IMR-90 (cell line): Measurements from ENCODE around the gene AKT2. TPM values are rescaled to one million over a fixed set of nuclear protein-coding genes. Genes with fewer than 3 reads are reported as not detected.

Experiments
- ATAC-seq: fragments of 200-7000 bp; cut with Tn5 transposase; 2 replicates; pipeline ENCODE4 v1.9.1; 2020; ENCODE audit warnings: low read depth, mild to moderate bottlenecking, moderate library complexity
- BruUV-seq: library from RNA; stranded (reverse); fragments of 400-500 nt; replicated peaks from 2 replicates; lab custom pipeline; 2021; lab: Mats Ljungman, UMichigan
- CTCF ChIA-PET: fragments of 300-600 bp; formaldehyde crosslinking; extraction: SDS; loops from one replicate; lab custom pipeline; 2021; ENCODE audit warnings: antibody characterized with exemption; lab: Yijun Ruan, JAX
- POLR2A ChIA-PET: fragments of 300-600 bp; sonication (Branson Sonifier 250); formaldehyde crosslinking; loops from one replicate; lab custom pipeline; 2022; ENCODE audit warnings: antibody characterized with exemption; ENCODE audit not compliant: unreplicated experiment; lab: Charles Lee
- DNase-seq: peaks from one replicate; pipeline ENCODE4 v3.0.0; 2013
- H2AFZ ChIP-seq: replicated peaks from 2 replicates; pipeline ENCODE3; 2013; ENCODE audit warnings: low read length, mild to moderate bottlenecking; ENCODE audit not compliant: poor library complexity
- H2AK5ac ChIP-seq: 2 replicates; pipeline ENCODE4 v1.6.1; 2013; ENCODE audit warnings: low read depth, low read length, inconsistent platforms
- H2AK9ac ChIP-seq: replicated peaks from 2 replicates; pipeline ENCODE3; 2013; ENCODE audit warnings: mild to moderate bottlenecking, low read depth, low read length, moderate library complexity; ENCODE audit not compliant: poor library complexity
- H2BK120ac ChIP-seq: 2 replicates; pipeline ENCODE4 v1.6.1; 2013; ENCODE audit warnings: low read depth, low read length, inconsistent platforms
- H2BK15ac ChIP-seq: 3 replicates; pipeline ENCODE4 v1.6.1; 2013; ENCODE audit warnings: low read depth, low read length, inconsistent platforms
- H2BK20ac ChIP-seq: 2 replicates; pipeline ENCODE4 v1.6.1; 2013; ENCODE audit warnings: low read depth, mild to moderate bottlenecking, inconsistent platforms, low read length, moderate library complexity
- H2BK5ac ChIP-seq: 2 replicates; pipeline ENCODE4 v1.6.1; 2013; ENCODE audit warnings: mild to moderate bottlenecking, low read depth, low read length, inconsistent platforms; ENCODE audit not compliant: poor library complexity, severe bottlenecking
- H3K14ac ChIP-seq: replicated peaks from 2 replicates; pipeline ENCODE4 v1.6.1; 2013; ENCODE audit warnings: low read depth, low read length, inconsistent platforms
- H3K18ac ChIP-seq: 2 replicates; pipeline ENCODE4 v1.6.1; 2013; ENCODE audit warnings: low read depth, low read length, control low read depth
- H3K23ac ChIP-seq: 2 replicates; pipeline ENCODE4 v1.6.1; 2013; ENCODE audit warnings: low read depth, low read length, inconsistent platforms
- H3K27ac ChIP-seq: 2 replicates; pipeline ENCODE4 v1.5.1; 2013; ENCODE audit warnings: mild to moderate bottlenecking, control low read depth, low read length; ENCODE audit not compliant: insufficient read depth
- H3K27me3 ChIP-seq: 2 replicates; pipeline ENCODE4 v1.6.1; 2013; ENCODE audit warnings: low read length; ENCODE audit not compliant: control insufficient read depth, insufficient read depth
- H3K36me3 ChIP-seq: 2 replicates; pipeline ENCODE4 v1.6.1; 2013; ENCODE audit warnings: low read length, mixed read lengths; ENCODE audit not compliant: control insufficient read depth, insufficient read depth
- H3K4ac ChIP-seq: 2 replicates; pipeline ENCODE4 v1.6.1; 2013; ENCODE audit warnings: low read depth, low read length, inconsistent platforms
- H3K4me1 ChIP-seq: 2 replicates; pipeline ENCODE4 v1.6.1; 2013; ENCODE audit warnings: low read length, mixed read lengths; ENCODE audit not compliant: control insufficient read depth, insufficient read depth
- H3K4me2 ChIP-seq: 2 replicates; pipeline ENCODE4 v1.6.1; 2013; ENCODE audit warnings: low read depth, mild to moderate bottlenecking, control low read depth, low read length, moderate library complexity
- H3K4me3 ChIP-seq: 2 replicates; pipeline ENCODE4 v1.5.1; 2013; ENCODE audit warnings: low read depth, mild to moderate bottlenecking, control low read depth, low read length, moderate library complexity; ENCODE audit not compliant: insufficient read depth
- H3K56ac ChIP-seq: 2 replicates; pipeline ENCODE4 v1.6.1; 2013; ENCODE audit warnings: low read length, inconsistent platforms; ENCODE audit not compliant: insufficient read depth; ENCODE audit errors: extremely low read depth
- H3K79me1 ChIP-seq, 2 experiments: 2 replicates each; pipeline ENCODE4 v1.6.1; 2013; ENCODE audit warnings: low read length in 2 of 2, inconsistent platforms in 1 of 2, low read depth in 1 of 2
- H3K9ac ChIP-seq: 2 replicates; pipeline ENCODE4 v1.6.1; 2013; ENCODE audit warnings: low read depth, low read length, control low read depth
- H3K9me1 ChIP-seq: 2 replicates; pipeline ENCODE4 v1.6.1; 2013; ENCODE audit warnings: low read length, inconsistent platforms; ENCODE audit not compliant: insufficient read depth
- H3K9me3 ChIP-seq: 2 replicates; pipeline ENCODE4 v1.6.1; 2013; ENCODE audit warnings: low read length; ENCODE audit not compliant: control insufficient read depth, insufficient read depth
- H4K20me1 ChIP-seq: 2 replicates; pipeline ENCODE4 v1.6.1; 2013; ENCODE audit warnings: low read length, inconsistent platforms; ENCODE audit not compliant: insufficient read depth
- H4K5ac ChIP-seq: 2 replicates; pipeline ENCODE4 v1.6.1; 2013; ENCODE audit warnings: mild to moderate bottlenecking, low read depth, low read length, control low read depth
- H4K8ac ChIP-seq, 2 experiments: 2 replicates each; pipeline ENCODE4 v1.6.1; 2013; ENCODE audit warnings: low read depth in 2 of 2, low read length in 2 of 2, control low read depth in 1 of 2, inconsistent platforms in 1 of 2
- H4K91ac ChIP-seq: 2 replicates; pipeline ENCODE4 v1.6.1; 2013; ENCODE audit warnings: low read depth, low read length, inconsistent platforms; ENCODE audit not compliant: insufficient read depth
- BHLHE40 ChIP-seq: fragments of 150-350 bp; IDR thresholded peaks from 2 replicates; pipeline ENCODE4 v1.6.1; 2016; ENCODE audit warnings: mild to moderate bottlenecking, low read depth, low read length
- CEBPB ChIP-seq: IDR thresholded peaks from 2 replicates; pipeline ENCODE4 v1.6.1; 2012; ENCODE audit warnings: low read depth, low read length, improper control_type of control experiment
- CHD1 ChIP-seq: IDR thresholded peaks from 2 replicates; pipeline ENCODE4 v1.6.1; 2012; ENCODE audit warnings: low read depth, low read length, improper control_type of control experiment
- CTCF ChIP-seq: conservative IDR thresholded peaks from 2 replicates; pipeline ENCODE4 v1.5.1; 2012; ENCODE audit warnings: mild to moderate bottlenecking, low read depth, low read length, improper control_type of control experiment
- FOS ChIP-seq: fragments of 150-350 bp; IDR thresholded peaks from 2 replicates; pipeline ENCODE4 v1.6.1; 2016; ENCODE audit warnings: low read depth, low read length
- MAFK ChIP-seq: IDR thresholded peaks from 2 replicates; pipeline ENCODE4 v1.6.1; 2012; ENCODE audit warnings: low read depth, low read length, improper control_type of control experiment
- MAZ ChIP-seq: IDR thresholded peaks from 2 replicates; pipeline ENCODE4 v1.6.1; 2012; ENCODE audit warnings: low read depth, mild to moderate bottlenecking, low read length, improper control_type of control experiment, moderate library complexity, borderline replicate concordance
- MXI1 ChIP-seq: IDR thresholded peaks from 2 replicates; pipeline ENCODE4 v1.6.1; 2012; ENCODE audit warnings: low read depth, mild to moderate bottlenecking, low read length, moderate library complexity, borderline replicate concordance
- NFE2L2 ChIP-seq: fragments of 150-350 bp; IDR thresholded peaks from 2 replicates; pipeline ENCODE4 v1.6.1; 2016; ENCODE audit warnings: low read depth, mild to moderate bottlenecking, low read length
- POLR2A ChIP-seq: IDR thresholded peaks from 2 replicates; pipeline ENCODE4 v1.6.1; 2012; ENCODE audit warnings: mild to moderate bottlenecking, low read depth, low read length
- RAD21 ChIP-seq: IDR thresholded peaks from 2 replicates; pipeline ENCODE4 v1.6.1; 2012; ENCODE audit warnings: low read length, improper control_type of control experiment
- RCOR1 ChIP-seq: IDR thresholded peaks from 2 replicates; pipeline ENCODE4 v1.6.1; 2012; ENCODE audit warnings: mild to moderate bottlenecking, low read length, improper control_type of control experiment; ENCODE audit not compliant: insufficient replicate concordance
- RFX5 ChIP-seq: IDR thresholded peaks from 2 replicates; pipeline ENCODE4 v1.8.0; 2012; ENCODE audit warnings: low read depth, mild to moderate bottlenecking, low read length, moderate library complexity
- SMC3 ChIP-seq: fragments of 150-350 bp; IDR thresholded peaks from 2 replicates; pipeline ENCODE4 v1.6.1; 2016; ENCODE audit warnings: low read depth, mild to moderate bottlenecking, antibody characterized with exemption, low read length, moderate library complexity
- USF2 ChIP-seq: fragments of 150-350 bp; IDR thresholded peaks from 2 replicates; pipeline ENCODE4 v1.6.1; 2017; ENCODE audit warnings: mild to moderate bottlenecking, antibody characterized with exemption, low read length, low read depth
- WGBS, 2 experiments: methylation state at CpG; one replicate each; pipeline versions ENCODE4 v1.1.5 to v1.1.7; 2013; ENCODE audit warnings: missing lambda C conversion rate in 2 of 2; ENCODE audit not compliant: insufficient read length in 1 of 2; ENCODE audit errors: extremely low coverage in 2 of 2; 5-methylcytosine and 5-hydroxymethylcytosine counted together
- dilution Hi-C: fragments of 300-500 bp; cut with HindIII; formaldehyde crosslinking; loops from one replicate; pipeline ENCODE4 v1.14.3; 2018; ENCODE audit warnings: low sequenced_read_pairs; ENCODE audit not compliant: unreplicated experiment
- in situ Hi-C: fragments of 300-500 bp; cut with MboI; formaldehyde crosslinking; loops from 3 replicates; pipeline ENCODE4 v1.14.3; 2019; ENCODE audit warnings: low sequenced_read_pairs, inconsistent platforms, mixed read lengths
- intact Hi-C: fragments of 100-400 bp; cut with micrococcal nuclease; formaldehyde crosslinking; loops from 2 replicates; pipeline ENCODE4 v1.10.0; 2022
- polyA plus RNA-seq, 3 experiments: library from polyadenylated mRNA; depleted of rRNA; stranded (reverse); fragments of >200 nt; gene quantifications; 2 replicates each; pipeline ENCODE4 v1.2.3, GENCODE V29; 2012; ENCODE audit warnings: low replicate concordance in 1 of 3
- total RNA-seq: library from RNA; depleted of rRNA; stranded (reverse); fragments of >200 nt; gene quantifications from 2 replicates; pipeline ENCODE4 v1.2.3, GENCODE V29; 2012
- TF ChIP-seq, protein P1 (sequence below): fragments of 150-350 bp; IDR thresholded peaks from 2 replicates; pipeline ENCODE4 v1.6.1; 2016; ENCODE audit warnings: low read depth, mild to moderate bottlenecking, low read length, moderate library complexity, borderline replicate concordance

AKT2 gene
- total and polyA plus RNA-seq, 2 of the 4 experiments (the other 2 are of a cell fraction), result 61.5 to 104 TPM

DNA sequence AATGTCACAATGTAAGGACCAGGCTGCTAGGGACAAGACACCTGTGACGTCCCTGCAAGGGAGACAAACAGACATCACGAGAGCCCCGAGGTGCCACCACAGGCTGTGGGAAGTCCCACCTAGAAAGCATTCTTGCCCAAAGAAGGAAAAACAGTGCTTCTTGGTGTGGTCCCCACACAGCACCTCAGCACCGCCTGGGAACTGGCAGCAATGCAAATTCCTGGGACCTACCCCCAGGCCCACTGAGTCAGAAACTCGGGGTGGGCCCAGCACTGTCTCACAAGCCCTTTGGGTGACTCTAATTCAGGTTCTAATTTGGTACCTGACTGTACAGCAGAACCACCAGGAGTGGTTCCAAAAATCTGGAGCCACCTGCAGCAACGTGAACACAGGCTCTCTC is 44.8 kb downstream of the AKT2 start:
- Histone ChIP-seq H3K4me2 (no peak overlapping the region), H3K56ac (no peak overlapping the region), H2AFZ (no peak overlapping the region), H3K14ac (no peak overlapping the region), H3K23ac (no peak overlapping the region), H3K9me3 (no peaks in the 10 kb centered on the region), H2AK9ac (no peak overlapping the region), H4K91ac (no peak overlapping the region), H2BK5ac (no peak overlapping the region), H3K36me3 (peaks cover 62% of the 10 kb centered on the region), H3K27me3 (no peaks in the 10 kb centered on the region), H2BK15ac (no peak overlapping the region), H3K27ac (no peak overlapping the region), H3K4me1 (no peaks in the 10 kb centered on the region), H3K4me3 (no peak overlapping the region), H3K9ac (no peak overlapping the region), H2AK5ac (no peak overlapping the region), H2BK20ac (no peak overlapping the region), H2BK120ac (no peak overlapping the region), H3K9me1 (peaks cover 9% of the 10 kb centered on the region; the same call in 1 of the 2 replicates), H4K20me1 (peaks cover 3% of the 10 kb centered on the region), H3K4ac (no peak overlapping the region), H3K18ac (no peak overlapping the region), H4K8ac (no peak overlapping the region), H4K5ac (no peak overlapping the region), H3K79me1 (peaks cover 10 to 27% of the 10 kb centered on the region in 2 experiments)
- BruUV-seq, result no TSS peak
- dilution Hi-C loops, result no loop called here
- ATAC-seq (no peak), DNase-seq (no peak)
- WGBS, 2 experiments, result 100% methylated on average over 3 of the region's 6 CpGs; no CpG with 5 or more reads in 1 of the 2 experiments
- in situ Hi-C loops, result no loop called here
- TF ChIP-seq MXI1 (no peak), CEBPB (no peak), MAFK (no peak), RCOR1 (no peak), USF2 (no peak), CHD1 (no peak), SMC3 (no peak), CTCF (no peak), RFX5 (no peak), FOS (no peak), NFE2L2 (no peak), BHLHE40 (no peak), RAD21 (no peak), POLR2A (no peak), MAZ (no peak)
- TF ChIP-seq, protein P1, sequence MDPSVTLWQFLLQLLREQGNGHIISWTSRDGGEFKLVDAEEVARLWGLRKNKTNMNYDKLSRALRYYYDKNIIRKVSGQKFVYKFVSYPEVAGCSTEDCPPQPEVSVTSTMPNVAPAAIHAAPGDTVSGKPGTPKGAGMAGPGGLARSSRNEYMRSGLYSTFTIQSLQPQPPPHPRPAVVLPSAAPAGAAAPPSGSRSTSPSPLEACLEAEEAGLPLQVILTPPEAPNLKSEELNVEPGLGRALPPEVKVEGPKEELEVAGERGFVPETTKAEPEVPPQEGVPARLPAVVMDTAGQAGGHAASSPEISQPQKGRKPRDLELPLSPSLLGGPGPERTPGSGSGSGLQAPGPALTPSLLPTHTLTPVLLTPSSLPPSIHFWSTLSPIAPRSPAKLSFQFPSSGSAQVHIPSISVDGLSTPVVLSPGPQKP, result no peak
- CTCF ChIA-PET, result no interaction called here
- POLR2A ChIA-PET, result no interaction called here
- intact Hi-C loops, result no loop called here
